Measurements from ENCODE around the gene RFX3.

GRCh38 chr9:3495855-3496254 lies 29.9 kb downstream of the RFX3 start:
- TF ChIP-seq EZH2 (IDR thresholded peaks at IDR 0.05; ENCODE audit: borderline replicate concordance, low read depth, low read length, poor library complexity, severe bottlenecking) (no peak), CTCF (conservative IDR thresholded peaks at IDR 0.05; ENCODE audit: low read depth, low read length) (no peak)
